Activated naive CD8-positive, alpha-beta T cell treated with anti-CD3 and anti-CD28 coated beads for 36 hours (primary cell): ENCODE measurements around the gene TRIM59. TPM values are rescaled to one million over a fixed set of nuclear protein-coding genes. Genes with fewer than 3 reads are reported as not detected.

ENCODE experiments used
- DNase-seq: peaks from one replicate; pipeline ENCODE4 v3.0.0; 2021
- H3K27ac Mint-ChIP-seq: one replicate; pipeline ENCODE4 v1.8.0; 2022; ENCODE audit warnings: mild to moderate bottlenecking, moderate library complexity, mixed read lengths
- H3K27me3 Mint-ChIP-seq: one replicate; pipeline ENCODE4 v1.8.0; 2022; ENCODE audit warnings: mild to moderate bottlenecking, mixed read lengths
- H3K36me3 Mint-ChIP-seq: one replicate; pipeline ENCODE4 v1.8.0; 2021; ENCODE audit warnings: mild to moderate bottlenecking, mixed read lengths
- H3K4me1 Mint-ChIP-seq: one replicate; pipeline ENCODE4 v1.8.0; 2021; ENCODE audit warnings: mixed read lengths
- H3K4me3 Mint-ChIP-seq: one replicate; pipeline ENCODE4 v1.8.0; 2022; ENCODE audit warnings: mild to moderate bottlenecking, moderate library complexity, mixed read lengths
- H3K9me3 Mint-ChIP-seq: one replicate; pipeline ENCODE4 v1.8.0; 2022; ENCODE audit warnings: mixed read lengths
- total RNA-seq, 2 experiments: library from RNA; stranded (reverse); gene quantifications; one replicate each; pipeline ENCODE4 v1.2.3, GENCODE V29; 2021

Gene TRIM59
- total RNA-seq = 10 to 100 TPM; 43.3 to 44.0 TPM

GRCh38 chr3:160449636-160450598 is at the start of gene TRIM59:
Gene TRIM59 (minus strand): TSS chr3:160449786. CDS start chr3:160439183, 10,603 bp downstream.
- Mint-ChIP-seq H3K27me3 (no peaks in the 10 kb centered on the region), H3K4me1 (peaks cover 21% of the 10 kb centered on the region)

GRCh38 chr3:160498202-160498601 is 48.6 kb upstream of the TRIM59 start:
- no peak overlapping the region for H3K4me3 Mint-ChIP-seq
- peaks cover 31% of the 10 kb centered on the region for H3K36me3 Mint-ChIP-seq
- no peaks in the 10 kb centered on the region for H3K9me3 Mint-ChIP-seq
- no peaks in the 10 kb centered on the region for H3K27me3 Mint-ChIP-seq
- H3K27ac Mint-ChIP-seq = no peak overlapping the region
- no peaks in the 10 kb centered on the region for H3K4me1 Mint-ChIP-seq
- DNase-seq = no peak

More at GRCh38 chr3:160449636-160450598, at the start of gene TRIM59:
- Mint-ChIP-seq H3K36me3 (peaks cover 31% of the 10 kb centered on the region), H3K9me3 (peaks cover 1% of the 10 kb centered on the region), H3K4me3 (peak within 1 kb of the TSS; percentile 90), H3K27ac (peak within 1 kb of the TSS; percentile 93)
- DNase-seq = peak; percentile 98

DNA sequence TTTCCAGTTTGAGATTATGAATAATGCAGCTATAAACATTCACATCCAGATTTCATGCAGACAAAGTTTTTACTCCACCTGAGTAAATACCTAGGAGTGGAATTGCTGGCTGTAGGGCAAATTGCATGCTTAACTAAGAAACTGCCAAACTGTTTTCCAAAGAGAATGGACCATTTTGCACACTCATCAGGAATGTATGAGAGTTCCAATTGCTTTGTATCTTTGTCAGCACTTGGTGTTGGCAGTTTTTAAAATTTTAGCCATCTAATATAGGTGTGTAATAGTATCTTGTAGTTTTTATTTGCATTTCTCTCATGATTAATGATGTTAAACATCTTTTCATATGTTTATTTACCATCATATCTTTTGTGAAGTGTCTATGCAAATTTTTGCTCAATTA is 40.6 kb upstream of the TRIM59 start:
- H3K36me3 Mint-ChIP-seq = no peaks in the 10 kb centered on the region
- H3K9me3 Mint-ChIP-seq = no peaks in the 10 kb centered on the region
- no peak overlapping the region for H3K4me3 Mint-ChIP-seq
- H3K27ac Mint-ChIP-seq = no peak overlapping the region
- peaks cover 3% of the 10 kb centered on the region for H3K4me1 Mint-ChIP-seq
- H3K27me3 Mint-ChIP-seq = no peaks in the 10 kb centered on the region
- no peak for DNase-seq

DNA sequence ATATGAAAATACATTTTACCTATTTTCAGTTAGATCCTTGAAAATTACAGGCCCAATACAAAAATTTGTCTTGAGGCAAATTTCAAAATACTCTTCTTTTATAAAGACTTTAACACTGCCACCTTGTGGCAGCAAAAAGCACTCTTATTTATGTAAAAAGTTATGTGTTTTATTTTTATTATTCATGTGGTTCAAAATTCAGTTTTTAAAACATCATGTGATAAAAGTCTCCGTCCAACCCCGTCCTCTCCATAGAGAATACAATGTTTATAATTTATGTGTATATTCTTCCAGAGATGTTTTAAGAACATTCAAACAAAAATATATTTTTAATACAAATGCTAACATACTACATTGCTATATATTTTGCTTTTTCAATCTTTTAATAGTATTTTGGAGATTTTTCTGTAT is 36.9 kb upstream of the TRIM59 start:
- peaks cover 3% of the 10 kb centered on the region for H3K4me1 Mint-ChIP-seq
- H3K9me3 Mint-ChIP-seq = no peaks in the 10 kb centered on the region
- no peak for DNase-seq
- no peaks in the 10 kb centered on the region for H3K36me3 Mint-ChIP-seq
- H3K4me3 Mint-ChIP-seq = no peak overlapping the region
- no peak overlapping the region for H3K27ac Mint-ChIP-seq
- peaks cover 4% of the 10 kb centered on the region for H3K27me3 Mint-ChIP-seq

DNA sequence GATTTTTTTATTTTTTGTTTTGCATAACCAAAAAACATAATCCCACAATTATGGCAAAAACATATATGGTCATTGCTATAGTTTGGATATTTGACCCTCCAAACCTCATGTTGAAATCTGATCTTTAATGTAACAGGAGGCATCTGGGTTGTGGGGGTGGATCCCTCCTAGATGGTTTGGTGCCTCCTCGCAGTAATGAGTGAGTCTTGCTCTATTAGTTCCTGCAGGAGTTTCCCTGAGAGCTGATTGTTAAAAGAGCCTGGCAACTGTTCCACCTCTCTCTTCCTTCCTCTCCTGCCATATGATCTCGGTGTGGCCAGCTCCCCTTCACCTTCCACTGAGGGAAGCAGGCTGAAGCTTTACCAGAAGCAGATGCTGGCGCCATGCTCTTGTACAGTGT is 33.2 kb upstream of the TRIM59 start:
- H3K4me1 Mint-ChIP-seq = peaks cover 3% of the 10 kb centered on the region
- H3K27ac Mint-ChIP-seq = no peak overlapping the region
- H3K27me3 Mint-ChIP-seq = peaks cover 8% of the 10 kb centered on the region
- no peaks in the 10 kb centered on the region for H3K9me3 Mint-ChIP-seq
- DNase-seq = no peak
- no peaks in the 10 kb centered on the region for H3K36me3 Mint-ChIP-seq
- H3K4me3 Mint-ChIP-seq = no peak overlapping the region

- H3K36me3 Mint-ChIP-seq = no peaks in the 10 kb centered on the region
- H3K27me3 Mint-ChIP-seq = peaks cover 8% of the 10 kb centered on the region
- DNase-seq = no peak
- H3K27ac Mint-ChIP-seq = no peak overlapping the region
- no peak overlapping the region for H3K4me3 Mint-ChIP-seq
- H3K4me1 Mint-ChIP-seq = peaks cover 3% of the 10 kb centered on the region
- no peaks in the 10 kb centered on the region for H3K9me3 Mint-ChIP-seq
Measured at GRCh38 chr3:160481856-160482255, 32.3 kb upstream of the TRIM59 start.

DNA sequence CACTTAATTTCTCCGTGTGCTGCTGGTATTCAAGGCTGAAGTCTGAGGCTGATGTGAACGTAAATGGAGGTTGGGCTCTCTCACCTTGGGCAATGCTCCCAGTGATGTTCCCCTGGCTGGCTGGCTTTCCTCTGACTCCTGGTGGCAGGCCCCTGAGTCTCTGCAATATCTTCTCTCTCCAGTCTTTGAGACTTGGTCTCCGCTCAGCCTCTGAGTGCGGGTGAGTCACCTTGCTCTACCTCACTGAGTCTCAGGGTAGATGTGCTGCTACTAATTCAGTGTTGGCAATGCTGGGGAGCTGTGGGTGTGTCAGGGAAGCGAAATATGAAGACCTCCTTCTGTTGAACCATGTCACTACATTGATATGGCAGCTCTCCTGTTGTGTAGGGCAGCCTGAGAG is 31.3 kb upstream of the TRIM59 start:
- H3K27me3 Mint-ChIP-seq = peaks cover 8% of the 10 kb centered on the region
- no peak overlapping the region for H3K4me3 Mint-ChIP-seq
- H3K4me1 Mint-ChIP-seq = peaks cover 2% of the 10 kb centered on the region
- no peaks in the 10 kb centered on the region for H3K9me3 Mint-ChIP-seq
- no peaks in the 10 kb centered on the region for H3K36me3 Mint-ChIP-seq
- no peak overlapping the region for H3K27ac Mint-ChIP-seq
- no peak for DNase-seq

- Mint-ChIP-seq H3K4me1 (no peaks in the 10 kb centered on the region), H3K4me3 (no peak overlapping the region), H3K36me3 (no peaks in the 10 kb centered on the region)
Measured at GRCh38 chr3:160479376-160479775, 29.8 kb upstream of the TRIM59 start.

GRCh38 chr3:160478338-160478737 is 28.8 kb upstream of the TRIM59 start:
- H3K4me1 Mint-ChIP-seq = no peaks in the 10 kb centered on the region
- no peaks in the 10 kb centered on the region for H3K36me3 Mint-ChIP-seq
- no peaks in the 10 kb centered on the region for H3K9me3 Mint-ChIP-seq
- no peak overlapping the region for H3K27ac Mint-ChIP-seq
- peaks cover 8% of the 10 kb centered on the region for H3K27me3 Mint-ChIP-seq
- DNase-seq = no peak
- H3K4me3 Mint-ChIP-seq = no peak overlapping the region

More at GRCh38 chr3:160479376-160479775, 29.8 kb upstream of the TRIM59 start:
- Mint-ChIP-seq H3K27ac (no peak overlapping the region), H3K9me3 (no peaks in the 10 kb centered on the region), H3K27me3 (peaks cover 8% of the 10 kb centered on the region)
- no peak for DNase-seq

DNA sequence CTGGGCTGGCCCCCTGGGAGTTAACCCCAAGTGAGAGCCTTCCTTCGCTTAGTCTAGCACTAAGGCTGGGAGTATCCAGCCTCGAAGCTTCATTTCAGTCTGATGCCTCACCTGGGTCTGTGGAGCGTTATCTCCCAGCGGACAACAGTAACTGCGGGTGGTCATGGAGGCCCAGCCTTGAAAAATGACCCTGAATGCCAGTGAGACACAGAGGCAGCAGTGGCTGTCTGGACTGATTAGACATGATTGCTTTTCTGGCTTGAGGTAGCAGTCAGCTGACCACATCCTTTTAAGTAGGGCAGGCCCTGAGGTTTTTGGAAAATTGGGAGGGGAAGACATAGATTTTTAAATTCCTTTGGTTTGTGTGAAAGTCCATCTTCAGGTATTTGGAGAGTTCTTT is 28.2 kb upstream of the TRIM59 start:
- Mint-ChIP-seq H3K27ac (no peak overlapping the region), H3K9me3 (no peaks in the 10 kb centered on the region), H3K4me3 (no peak overlapping the region), H3K4me1 (no peaks in the 10 kb centered on the region), H3K36me3 (no peaks in the 10 kb centered on the region), H3K27me3 (peaks cover 4% of the 10 kb centered on the region)
- DNase-seq = no peak

DNA sequence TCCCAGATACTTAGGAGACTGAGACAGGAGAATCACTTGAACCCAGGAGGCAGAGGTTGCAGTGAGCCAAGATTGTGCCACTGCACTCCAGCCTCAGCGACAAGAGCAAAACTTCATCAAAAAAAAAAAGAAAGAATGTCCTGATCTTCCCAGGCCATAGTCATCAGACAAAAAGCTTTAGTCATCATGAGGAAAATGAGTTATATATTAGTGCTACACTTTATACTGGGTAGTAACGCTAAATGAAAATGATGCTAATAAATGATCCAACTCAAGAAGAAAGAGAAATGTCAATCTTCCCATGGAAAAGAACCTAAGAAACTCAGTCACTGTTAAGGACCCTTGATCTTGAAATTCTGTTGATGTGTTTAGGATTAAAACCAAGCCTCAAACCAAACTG is 26.3 kb upstream of the TRIM59 start:
- Mint-ChIP-seq H3K36me3 (no peaks in the 10 kb centered on the region), H3K9me3 (peaks cover 3% of the 10 kb centered on the region), H3K27ac (no peak overlapping the region), H3K27me3 (peaks cover 1% of the 10 kb centered on the region), H3K4me1 (no peaks in the 10 kb centered on the region), H3K4me3 (no peak overlapping the region)
- no peak for DNase-seq

DNA sequence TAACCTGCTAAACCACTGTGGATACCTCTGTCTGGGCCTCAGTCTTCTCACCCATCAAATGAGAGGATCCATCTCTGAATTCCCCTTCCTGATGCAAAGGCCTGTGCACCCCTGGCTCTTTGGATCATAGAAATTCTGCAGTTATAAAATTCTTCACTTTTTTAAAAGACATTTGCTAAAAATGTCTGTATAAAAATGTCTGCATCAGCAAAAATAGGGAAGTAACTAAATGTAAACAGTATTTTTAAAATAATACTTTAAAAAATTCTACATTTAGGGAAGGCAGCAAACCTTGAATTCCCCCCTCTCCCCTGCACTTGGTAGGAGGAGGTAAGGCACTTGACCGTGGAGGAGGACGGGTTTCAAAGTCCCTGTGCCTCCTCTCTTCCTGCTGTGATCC is 25.6 kb upstream of the TRIM59 start:
- no peak overlapping the region for H3K27ac Mint-ChIP-seq
- H3K9me3 Mint-ChIP-seq = peaks cover 3% of the 10 kb centered on the region
- no peak overlapping the region for H3K4me3 Mint-ChIP-seq
- H3K36me3 Mint-ChIP-seq = no peaks in the 10 kb centered on the region
- H3K27me3 Mint-ChIP-seq = no peaks in the 10 kb centered on the region
- DNase-seq = no peak
- H3K4me1 Mint-ChIP-seq = no peaks in the 10 kb centered on the region

GRCh38 chr3:160474416-160474838 is 24.8 kb upstream of the TRIM59 start:
- Mint-ChIP-seq H3K36me3 (peaks cover 4% of the 10 kb centered on the region), H3K9me3 (peaks cover 8% of the 10 kb centered on the region), H3K4me1 (no peaks in the 10 kb centered on the region), H3K27me3 (no peaks in the 10 kb centered on the region), H3K4me3 (no peak overlapping the region), H3K27ac (no peak overlapping the region)
- no peak for DNase-seq

GRCh38 chr3:160473978-160474377 is 24.4 kb upstream of the TRIM59 start:
- Mint-ChIP-seq H3K27ac (no peak overlapping the region), H3K4me3 (no peak overlapping the region), H3K36me3 (peaks cover 4% of the 10 kb centered on the region), H3K9me3 (peaks cover 8% of the 10 kb centered on the region), H3K4me1 (no peaks in the 10 kb centered on the region), H3K27me3 (peaks cover 2% of the 10 kb centered on the region)
- no peak for DNase-seq

- Mint-ChIP-seq H3K4me1 (no peaks in the 10 kb centered on the region), H3K9me3 (peaks cover 8% of the 10 kb centered on the region), H3K36me3 (peaks cover 4% of the 10 kb centered on the region), H3K4me3 (no peak overlapping the region), H3K27me3 (peaks cover 5% of the 10 kb centered on the region), H3K27ac (no peak overlapping the region)
- DNase-seq = no peak
Measured at GRCh38 chr3:160473221-160473620, 23.6 kb upstream of the TRIM59 start.

DNA sequence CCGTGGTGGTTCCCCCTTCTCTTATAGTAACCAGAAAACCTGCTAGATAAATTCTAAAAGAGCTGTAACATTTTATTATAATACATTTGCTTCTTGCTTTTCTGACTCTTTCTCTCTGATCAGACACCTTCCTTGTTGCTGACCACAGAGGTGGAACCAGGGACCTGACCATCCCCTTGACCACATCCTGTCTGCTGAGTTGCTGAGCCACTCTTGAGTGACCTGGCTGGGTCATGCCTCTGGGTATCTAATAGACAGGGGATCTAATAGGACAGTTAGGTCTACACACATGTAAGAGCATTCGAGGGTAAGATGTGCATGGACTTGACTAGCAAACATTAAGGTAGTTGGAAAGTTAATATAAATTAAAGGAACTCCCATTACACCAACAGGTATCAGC is 22.8 kb upstream of the TRIM59 start:
- no peaks in the 10 kb centered on the region for H3K4me1 Mint-ChIP-seq
- peaks cover 8% of the 10 kb centered on the region for H3K9me3 Mint-ChIP-seq
- DNase-seq = no peak
- no peak overlapping the region for H3K27ac Mint-ChIP-seq
- peaks cover 4% of the 10 kb centered on the region for H3K36me3 Mint-ChIP-seq
- H3K27me3 Mint-ChIP-seq = peaks cover 5% of the 10 kb centered on the region
- no peak overlapping the region for H3K4me3 Mint-ChIP-seq
